Measurements from ENCODE around the gene NCAM1.

NCAM1 gene

GRCh38 chr11:113274713-113275582 is 313.7 kb downstream of the NCAM1 start:
- H3K27ac ChIP-seq: no peak overlapping the region
- H3K36me3 ChIP-seq: no peaks in the 10 kb centered on the region
- H3K9me3 ChIP-seq: no peaks in the 10 kb centered on the region
- no peaks in the 10 kb centered on the region for H3K27me3 ChIP-seq
- no peak overlapping the region for H3K4me3 ChIP-seq (ENCODE audit: low read depth in 1 of 2, low read length in 1 of 2)
- H3K4me1 ChIP-seq (ENCODE audit: control insufficient read depth in 1 of 2, insufficient read depth in 1 of 2, low read depth in 1 of 2, low read length in 1 of 2): no peaks in the 10 kb centered on the region
- TF ChIP-seq CTCF (IDR thresholded peaks at IDR 0.05): no peak

- no peaks in the 10 kb centered on the region for H3K27me3 ChIP-seq
- H3K27ac ChIP-seq: no peak overlapping the region
- TF ChIP-seq CTCF (IDR thresholded peaks at IDR 0.05): no peak
- no peaks in the 10 kb centered on the region for H3K4me1 ChIP-seq (ENCODE audit: control insufficient read depth in 1 of 2, insufficient read depth in 1 of 2, low read depth in 1 of 2, low read length in 1 of 2)
- no peak overlapping the region for H3K4me3 ChIP-seq (ENCODE audit: low read depth in 1 of 2, low read length in 1 of 2)
- H3K9me3 ChIP-seq: no peaks in the 10 kb centered on the region
- H3K36me3 ChIP-seq: no peaks in the 10 kb centered on the region
Measured at GRCh38 chr11:113275602-113276001, 314.4 kb downstream of the NCAM1 start.

- H3K4me3 ChIP-seq (ENCODE audit: low read depth in 1 of 2, low read length in 1 of 2): no peak overlapping the region
- no peak for TF ChIP-seq CTCF (IDR thresholded peaks at IDR 0.05)
- H3K4me1 ChIP-seq (ENCODE audit: control insufficient read depth in 1 of 2, insufficient read depth in 1 of 2, low read depth in 1 of 2, low read length in 1 of 2): no peaks in the 10 kb centered on the region
- H3K27me3 ChIP-seq: peaks cover 5% of the 10 kb centered on the region
- no peak overlapping the region for H3K27ac ChIP-seq
- H3K9me3 ChIP-seq: no peaks in the 10 kb centered on the region
- no peaks in the 10 kb centered on the region for H3K36me3 ChIP-seq
Measured at GRCh38 chr11:113276466-113276865, 315.2 kb downstream of the NCAM1 start.

- H3K4me3 ChIP-seq (ENCODE audit: low read depth in 1 of 2, low read length in 1 of 2): no peak overlapping the region
- no peak overlapping the region for H3K27ac ChIP-seq
- no peaks in the 10 kb centered on the region for H3K9me3 ChIP-seq
- peaks cover 5% of the 10 kb centered on the region for H3K27me3 ChIP-seq
- no peaks in the 10 kb centered on the region for H3K36me3 ChIP-seq
- no peak for TF ChIP-seq CTCF (IDR thresholded peaks at IDR 0.05)
- H3K4me1 ChIP-seq (ENCODE audit: control insufficient read depth in 1 of 2, insufficient read depth in 1 of 2, low read depth in 1 of 2, low read length in 1 of 2): no peaks in the 10 kb centered on the region
Measured at GRCh38 chr11:113277907-113278306, 316.7 kb downstream of the NCAM1 start.

GRCh38 chr11:113278481-113278880 is 317.3 kb downstream of the NCAM1 start:
- H3K9me3 ChIP-seq: no peaks in the 10 kb centered on the region
- no peaks in the 10 kb centered on the region for H3K4me1 ChIP-seq (ENCODE audit: control insufficient read depth in 1 of 2, insufficient read depth in 1 of 2, low read depth in 1 of 2, low read length in 1 of 2)
- no peak overlapping the region for H3K27ac ChIP-seq
- H3K36me3 ChIP-seq: no peaks in the 10 kb centered on the region
- H3K4me3 ChIP-seq (ENCODE audit: low read depth in 1 of 2, low read length in 1 of 2): no peak overlapping the region
- TF ChIP-seq CTCF (IDR thresholded peaks at IDR 0.05): no peak
- peaks cover 5% of the 10 kb centered on the region for H3K27me3 ChIP-seq
